ENCODE results near the gene MXRA7. TPM values are rescaled to one million over a fixed set of nuclear protein-coding genes. Genes with fewer than 3 reads are reported as not detected.

MXRA7 gene
- total RNA-seq, 2 donors from 2014 or later = 76.1 to 285 TPM

GRCh38 chr17:76667786-76668453 is 42.8 kb downstream of the MXRA7 start:
- DNase-seq (ENCODE audit: low spot score) = no peak
- WGBS = 75% methylated on average over 14 of the region's 14 CpGs

DNA sequence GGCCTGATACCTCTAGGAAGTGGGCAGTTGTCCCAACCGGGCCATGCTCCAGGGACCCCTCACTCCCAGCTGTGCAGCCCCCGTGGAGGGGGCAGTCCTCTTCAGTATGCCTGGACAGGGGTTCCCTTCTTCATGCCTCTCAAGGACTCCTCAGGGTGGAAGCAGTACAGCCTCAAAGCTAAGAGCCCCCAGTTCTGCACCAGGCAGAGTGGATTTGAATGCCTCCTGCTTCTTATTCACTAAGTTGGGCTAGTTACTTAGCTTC is 43.3 kb downstream of the MXRA7 start:
- H3K4me1 ChIP-seq (replicated peaks) = no peaks in the 10 kb centered on the region
- H3K36me3 ChIP-seq = no peaks in the 10 kb centered on the region
- no peak for TF ChIP-seq POLR2AphosphoS5 (IDR thresholded peaks at IDR 0.05)
- TF ChIP-seq POLR2A (IDR thresholded peaks at IDR 0.05) = no peak
- TF ChIP-seq, protein P1, sequence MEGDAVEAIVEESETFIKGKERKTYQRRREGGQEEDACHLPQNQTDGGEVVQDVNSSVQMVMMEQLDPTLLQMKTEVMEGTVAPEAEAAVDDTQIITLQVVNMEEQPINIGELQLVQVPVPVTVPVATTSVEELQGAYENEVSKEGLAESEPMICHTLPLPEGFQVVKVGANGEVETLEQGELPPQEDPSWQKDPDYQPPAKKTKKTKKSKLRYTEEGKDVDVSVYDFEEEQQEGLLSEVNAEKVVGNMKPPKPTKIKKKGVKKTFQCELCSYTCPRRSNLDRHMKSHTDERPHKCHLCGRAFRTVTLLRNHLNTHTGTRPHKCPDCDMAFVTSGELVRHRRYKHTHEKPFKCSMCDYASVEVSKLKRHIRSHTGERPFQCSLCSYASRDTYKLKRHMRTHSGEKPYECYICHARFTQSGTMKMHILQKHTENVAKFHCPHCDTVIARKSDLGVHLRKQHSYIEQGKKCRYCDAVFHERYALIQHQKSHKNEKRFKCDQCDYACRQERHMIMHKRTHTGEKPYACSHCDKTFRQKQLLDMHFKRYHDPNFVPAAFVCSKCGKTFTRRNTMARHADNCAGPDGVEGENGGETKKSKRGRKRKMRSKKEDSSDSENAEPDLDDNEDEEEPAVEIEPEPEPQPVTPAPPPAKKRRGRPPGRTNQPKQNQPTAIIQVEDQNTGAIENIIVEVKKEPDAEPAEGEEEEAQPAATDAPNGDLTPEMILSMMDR (IDR thresholded peaks at IDR 0.05) = no peak
- no peaks in the 10 kb centered on the region for H3K9me3 ChIP-seq
- no peak overlapping the region for H3K4me3 ChIP-seq
- intact Hi-C loops (cut with DNase I) = no loop called here
- no peaks in the 10 kb centered on the region for H3K27me3 ChIP-seq (replicated peaks; ENCODE audit: insufficient read depth)
- no peak for DNase-seq (ENCODE audit: low spot score)
- H3K27ac ChIP-seq = no peak overlapping the region
- WGBS = 58% methylated on average over 2 of the region's 2 CpGs

More at GRCh38 chr17:76667786-76668453, 42.8 kb downstream of the MXRA7 start:
- H3K36me3 ChIP-seq = no peaks in the 10 kb centered on the region
- no peak overlapping the region for H3K27ac ChIP-seq
- H3K9me3 ChIP-seq = no peaks in the 10 kb centered on the region
- intact Hi-C loops (cut with DNase I) = no loop called here
- no peaks in the 10 kb centered on the region for H3K4me1 ChIP-seq (replicated peaks)
- H3K27me3 ChIP-seq (replicated peaks; ENCODE audit: insufficient read depth) = no peaks in the 10 kb centered on the region
- TF ChIP-seq POLR2A (IDR thresholded peaks at IDR 0.05) (no peak), POLR2AphosphoS5 (IDR thresholded peaks at IDR 0.05) (no peak)
- TF ChIP-seq, protein P1 (IDR thresholded peaks at IDR 0.05) = no peak
- no peak overlapping the region for H3K4me3 ChIP-seq

DNA sequence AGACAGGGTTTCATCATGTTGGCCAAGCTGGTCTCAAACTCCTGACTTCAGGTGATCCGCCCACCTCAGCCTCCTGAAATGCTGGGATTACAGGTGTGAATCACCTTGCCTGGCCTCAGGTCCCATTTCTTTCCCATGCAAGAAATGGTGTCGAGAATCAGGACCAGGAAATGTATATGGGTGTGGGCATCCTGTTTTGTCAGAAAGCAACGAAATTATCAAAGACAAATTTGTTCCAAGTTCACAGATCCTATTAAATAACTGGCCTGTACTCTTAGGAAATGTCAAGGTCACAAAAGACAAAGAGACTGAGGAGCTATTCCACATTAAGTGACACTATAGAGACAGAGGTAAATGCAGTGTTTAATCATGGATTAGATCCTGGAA is 50.1 kb downstream of the MXRA7 start:
- TF ChIP-seq POLR2AphosphoS5 (IDR thresholded peaks at IDR 0.05) (no peak), POLR2A (IDR thresholded peaks at IDR 0.05) (no peak)
- TF ChIP-seq, protein P1 (IDR thresholded peaks at IDR 0.05) = no peak
- Histone ChIP-seq H3K4me1 (replicated peaks) (peaks cover 3% of the 10 kb centered on the region), H3K4me3 (no peak overlapping the region), H3K27me3 (replicated peaks; ENCODE audit: insufficient read depth) (no peaks in the 10 kb centered on the region), H3K9me3 (no peaks in the 10 kb centered on the region), H3K36me3 (no peaks in the 10 kb centered on the region), H3K27ac (no peak overlapping the region)
- WGBS = 69% methylated on average over 3 of the region's 3 CpGs
- intact Hi-C loops (cut with DNase I) = no loop called here
- no peak for DNase-seq (ENCODE audit: low spot score)

GRCh38 chr17:76659928-76660655 is 50.7 kb downstream of the MXRA7 start:
- Histone ChIP-seq H3K27ac (no peak overlapping the region), H3K4me3 (no peak overlapping the region), H3K27me3 (replicated peaks; ENCODE audit: insufficient read depth) (no peaks in the 10 kb centered on the region), H3K36me3 (no peaks in the 10 kb centered on the region), H3K4me1 (replicated peaks) (peaks cover 3% of the 10 kb centered on the region), H3K9me3 (no peaks in the 10 kb centered on the region)
- TF ChIP-seq, protein P1 (IDR thresholded peaks at IDR 0.05) = no peak
- no peak for TF ChIP-seq POLR2A (IDR thresholded peaks at IDR 0.05)
- no peak for TF ChIP-seq POLR2AphosphoS5 (IDR thresholded peaks at IDR 0.05)
- intact Hi-C loops (cut with DNase I) = no loop called here
- WGBS = 32% methylated on average over 13 of the region's 13 CpGs
- DNase-seq (ENCODE audit: low spot score) = no peak

DNA sequence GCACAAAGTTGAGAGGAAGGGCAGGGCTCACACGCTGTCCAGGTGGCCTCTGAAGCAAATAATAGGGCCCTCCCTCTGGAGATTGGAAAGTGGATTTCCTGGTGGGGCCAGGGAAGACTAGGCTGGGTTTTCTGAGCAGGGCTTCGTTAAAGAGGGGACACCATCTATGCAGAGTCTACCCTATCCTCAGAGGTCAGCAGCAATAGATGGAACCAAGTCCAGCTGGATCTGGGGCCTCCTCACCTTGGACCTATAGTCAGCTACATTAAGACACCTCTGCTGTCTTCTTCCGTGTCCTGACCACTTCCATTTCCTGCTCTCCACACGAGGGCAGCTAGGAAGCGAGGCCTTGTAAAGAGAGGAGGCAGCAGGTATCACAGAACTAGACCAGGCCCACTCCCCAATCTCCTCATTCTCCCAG is 52.5 kb downstream of the MXRA7 start:
- Histone ChIP-seq H3K9me3 (no peaks in the 10 kb centered on the region), H3K4me3 (no peak overlapping the region), H3K36me3 (no peaks in the 10 kb centered on the region), H3K27me3 (replicated peaks; ENCODE audit: insufficient read depth) (no peaks in the 10 kb centered on the region), H3K4me1 (replicated peaks) (peaks cover 3% of the 10 kb centered on the region), H3K27ac (no peak overlapping the region)
- intact Hi-C loops (cut with DNase I) = no loop called here
- no peak for DNase-seq (ENCODE audit: low spot score)
- WGBS = 88% methylated on average over 5 of the region's 5 CpGs
- TF ChIP-seq POLR2A (IDR thresholded peaks at IDR 0.05) (no peak), POLR2AphosphoS5 (IDR thresholded peaks at IDR 0.05) (no peak)
- TF ChIP-seq, protein P1 (IDR thresholded peaks at IDR 0.05) = no peak
